CD4-positive, alpha-beta T cell treated with Interleukin-21 for 1 hour (primary cell): ENCODE data around the gene PTPN13.

Experiments used
- DNase-seq: peaks from one replicate; pipeline ENCODE4 v3.0.0-alpha.2; 2020

Gene PTPN13, protein sequence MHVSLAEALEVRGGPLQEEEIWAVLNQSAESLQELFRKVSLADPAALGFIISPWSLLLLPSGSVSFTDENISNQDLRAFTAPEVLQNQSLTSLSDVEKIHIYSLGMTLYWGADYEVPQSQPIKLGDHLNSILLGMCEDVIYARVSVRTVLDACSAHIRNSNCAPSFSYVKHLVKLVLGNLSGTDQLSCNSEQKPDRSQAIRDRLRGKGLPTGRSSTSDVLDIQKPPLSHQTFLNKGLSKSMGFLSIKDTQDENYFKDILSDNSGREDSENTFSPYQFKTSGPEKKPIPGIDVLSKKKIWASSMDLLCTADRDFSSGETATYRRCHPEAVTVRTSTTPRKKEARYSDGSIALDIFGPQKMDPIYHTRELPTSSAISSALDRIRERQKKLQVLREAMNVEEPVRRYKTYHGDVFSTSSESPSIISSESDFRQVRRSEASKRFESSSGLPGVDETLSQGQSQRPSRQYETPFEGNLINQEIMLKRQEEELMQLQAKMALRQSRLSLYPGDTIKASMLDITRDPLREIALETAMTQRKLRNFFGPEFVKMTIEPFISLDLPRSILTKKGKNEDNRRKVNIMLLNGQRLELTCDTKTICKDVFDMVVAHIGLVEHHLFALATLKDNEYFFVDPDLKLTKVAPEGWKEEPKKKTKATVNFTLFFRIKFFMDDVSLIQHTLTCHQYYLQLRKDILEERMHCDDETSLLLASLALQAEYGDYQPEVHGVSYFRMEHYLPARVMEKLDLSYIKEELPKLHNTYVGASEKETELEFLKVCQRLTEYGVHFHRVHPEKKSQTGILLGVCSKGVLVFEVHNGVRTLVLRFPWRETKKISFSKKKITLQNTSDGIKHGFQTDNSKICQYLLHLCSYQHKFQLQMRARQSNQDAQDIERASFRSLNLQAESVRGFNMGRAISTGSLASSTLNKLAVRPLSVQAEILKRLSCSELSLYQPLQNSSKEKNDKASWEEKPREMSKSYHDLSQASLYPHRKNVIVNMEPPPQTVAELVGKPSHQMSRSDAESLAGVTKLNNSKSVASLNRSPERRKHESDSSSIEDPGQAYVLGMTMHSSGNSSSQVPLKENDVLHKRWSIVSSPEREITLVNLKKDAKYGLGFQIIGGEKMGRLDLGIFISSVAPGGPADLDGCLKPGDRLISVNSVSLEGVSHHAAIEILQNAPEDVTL (N-terminal part only)

DNA sequence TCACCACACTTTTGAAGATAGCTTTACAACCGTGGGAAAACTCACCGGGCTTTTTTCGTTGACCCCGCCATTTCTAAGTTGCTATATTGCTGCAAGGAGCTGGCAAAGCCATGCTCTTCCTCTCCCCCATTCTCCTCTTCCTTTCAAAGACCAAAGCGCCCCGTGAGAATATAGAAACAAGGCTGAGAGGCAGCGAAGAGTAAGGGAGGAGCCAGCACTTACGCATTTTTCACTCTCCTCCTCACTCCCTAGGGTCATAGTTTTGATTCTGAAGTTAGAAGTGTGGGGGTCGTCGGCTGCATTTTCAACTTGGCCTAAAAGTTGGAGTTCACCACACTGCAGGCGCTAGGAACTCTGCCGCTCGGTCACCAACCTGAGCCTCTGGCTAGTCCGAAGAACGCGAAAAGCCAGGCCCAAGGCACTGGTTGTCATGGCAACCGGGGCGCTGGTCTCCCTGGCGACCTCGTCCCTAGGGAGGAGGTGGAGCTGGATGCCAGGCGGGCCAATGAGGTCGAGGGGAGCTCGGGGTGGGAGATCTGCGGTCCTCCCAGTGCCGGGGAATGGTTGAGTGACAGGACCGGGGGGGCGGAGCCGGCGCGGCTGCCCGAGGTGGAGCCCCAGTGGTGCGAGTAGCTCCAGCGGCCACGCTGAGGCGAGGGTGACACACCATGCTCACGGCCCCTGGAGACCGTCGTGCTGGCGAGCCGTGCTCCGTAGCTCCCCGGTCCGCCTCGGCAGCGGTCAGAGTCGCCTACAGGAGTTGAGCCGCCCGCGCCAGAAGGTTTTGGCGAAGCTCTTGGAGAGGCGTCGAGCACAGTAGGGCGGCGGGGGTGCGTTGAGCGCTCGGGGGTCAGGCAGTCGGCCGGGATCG is at the start of gene PTPN13:
TSS of gene PTPN13 (plus strand) at position 628 of the 871 bp plus-strand sequence. CDS start 40,942 bp downstream, outside the sequence.
- peak; percentile 85 for DNase-seq

DNA sequence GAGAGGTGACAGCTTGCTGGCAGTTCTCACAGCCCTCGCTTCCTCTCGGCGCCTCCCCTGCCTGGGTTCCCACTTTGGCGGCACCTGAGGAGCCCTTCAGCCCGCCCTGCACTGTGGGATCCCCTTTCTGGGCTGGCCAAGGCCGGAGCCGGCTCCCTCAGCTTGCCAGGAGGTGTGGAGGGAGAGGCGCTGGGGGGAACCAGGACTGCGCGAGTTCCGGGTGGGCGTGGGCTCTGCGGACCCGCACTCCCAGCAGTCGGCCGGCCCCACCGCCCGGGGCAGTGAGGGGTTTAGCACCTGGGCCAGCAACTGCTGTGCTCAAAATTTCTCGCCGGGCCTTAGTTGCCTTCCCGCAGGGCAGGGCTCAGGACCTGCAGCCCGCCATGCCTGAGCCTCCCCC is 47.0 kb upstream of the PTPN13 start:
- DNase-seq = no peak

DNA sequence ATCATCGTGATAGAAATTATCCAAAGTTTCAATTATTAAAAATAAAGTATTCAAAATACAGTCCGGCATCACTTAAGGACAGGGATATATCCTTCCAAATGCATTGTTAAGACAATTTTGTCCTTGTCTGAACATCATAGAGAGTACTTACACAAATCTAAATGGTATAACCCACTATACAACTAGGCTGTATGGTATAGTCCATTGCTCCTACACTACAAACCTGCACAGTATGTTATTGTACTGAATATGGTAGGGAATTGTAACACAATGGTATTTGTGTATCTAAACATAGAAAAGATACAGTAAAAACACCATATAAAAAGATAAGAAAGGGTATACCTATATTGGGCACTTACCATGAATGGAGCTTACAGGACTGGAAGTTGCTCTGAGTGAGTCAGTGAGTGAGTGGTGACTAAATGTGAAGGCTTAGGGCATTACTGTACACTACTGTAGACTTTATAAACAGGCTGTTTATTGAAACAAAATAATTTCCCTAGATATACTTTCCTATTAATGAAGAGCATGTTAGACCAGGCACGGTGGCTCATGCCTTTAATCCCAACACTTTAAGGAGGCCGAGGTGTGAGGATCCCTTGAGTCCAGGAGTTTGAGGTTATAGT is 44.8 kb upstream of the PTPN13 start:
- DNase-seq = no peak

DNA sequence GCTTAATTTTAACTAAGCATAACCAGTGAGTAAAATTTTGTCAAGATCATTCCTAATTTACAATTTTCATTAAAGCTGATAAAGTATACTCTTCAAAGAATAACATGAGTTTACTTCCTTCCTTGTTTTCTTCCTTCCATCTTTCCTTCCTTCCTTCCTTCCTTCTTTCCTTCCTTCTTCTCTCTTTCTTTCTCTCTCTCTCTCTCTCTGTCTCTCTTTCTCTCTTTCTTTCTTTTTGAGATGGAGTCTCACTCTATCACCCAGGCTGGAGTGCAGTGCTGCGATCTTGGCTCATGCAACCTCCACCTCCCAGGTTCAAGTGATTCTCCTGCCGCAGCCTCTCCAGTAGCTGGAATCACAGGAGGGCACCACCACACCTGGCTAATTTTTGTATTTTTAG is 42.7 kb upstream of the PTPN13 start:
- no peak for DNase-seq

DNA sequence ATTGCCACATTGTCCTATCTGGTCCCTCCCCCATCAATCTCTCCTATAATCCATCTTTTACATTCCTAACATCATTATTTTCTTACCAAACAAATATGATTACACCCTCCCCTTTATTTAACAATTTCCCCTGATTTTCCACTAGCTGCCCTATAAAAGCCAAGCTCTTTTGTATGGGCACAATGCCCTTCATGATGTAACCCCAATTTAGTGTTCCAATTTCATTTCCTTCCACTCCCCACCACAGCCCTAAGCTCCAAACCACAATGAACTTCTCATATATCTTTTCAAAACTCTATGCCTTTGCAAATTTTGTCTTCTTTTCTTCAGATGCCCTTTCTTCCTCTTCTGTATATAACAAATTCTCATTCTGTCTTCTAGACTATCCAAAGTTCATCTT is 39.5 kb upstream of the PTPN13 start:
- peak; percentile 26 for DNase-seq

DNA sequence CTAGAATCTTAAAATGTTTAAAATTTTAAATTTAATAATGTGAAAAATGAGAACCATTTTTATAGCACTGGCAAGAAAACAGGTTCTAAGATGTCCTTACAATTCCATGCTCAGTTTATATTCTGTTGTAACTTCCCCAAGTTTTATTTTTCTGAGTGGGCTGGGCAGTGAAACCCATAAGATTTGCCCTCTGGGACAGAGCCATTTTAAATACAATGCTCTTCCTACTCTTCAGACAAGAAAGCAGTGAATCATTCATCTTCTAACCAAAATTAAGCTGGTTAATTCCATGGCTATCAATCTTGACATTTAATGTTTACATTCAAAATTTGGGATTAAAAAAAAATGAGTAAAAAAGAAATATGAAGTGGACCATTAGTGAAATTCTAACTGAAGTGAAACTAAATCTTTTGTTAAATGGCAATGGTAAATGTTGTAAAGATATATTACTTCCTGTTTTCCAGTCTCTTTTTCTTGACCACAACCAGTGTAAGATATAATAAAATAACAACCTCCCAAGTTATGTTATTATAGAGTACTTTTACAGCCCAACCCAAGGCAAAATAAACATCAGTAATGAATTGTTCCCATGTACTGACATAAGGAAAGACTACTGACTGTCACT is 37.2 kb upstream of the PTPN13 start:
- no peak for DNase-seq

DNA sequence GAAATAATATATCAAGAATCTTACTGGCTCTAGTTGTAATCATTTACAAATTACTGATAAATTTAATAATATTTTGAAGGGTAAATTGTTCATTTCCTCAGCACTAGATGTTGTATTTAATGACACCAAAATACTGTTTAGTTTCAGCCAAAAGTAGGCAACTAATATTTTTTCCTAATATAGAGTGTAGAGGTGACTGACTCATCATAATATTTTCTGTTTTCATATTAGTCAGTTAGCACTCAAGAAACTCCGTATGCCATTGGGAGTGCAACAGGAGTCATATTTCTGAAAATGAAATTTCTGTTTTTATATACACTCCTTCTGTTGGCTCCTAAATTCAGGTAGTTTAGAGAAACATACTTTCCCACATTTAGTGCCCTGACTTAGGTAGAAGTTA is 36.6 kb upstream of the PTPN13 start:
- no peak for DNase-seq

DNA sequence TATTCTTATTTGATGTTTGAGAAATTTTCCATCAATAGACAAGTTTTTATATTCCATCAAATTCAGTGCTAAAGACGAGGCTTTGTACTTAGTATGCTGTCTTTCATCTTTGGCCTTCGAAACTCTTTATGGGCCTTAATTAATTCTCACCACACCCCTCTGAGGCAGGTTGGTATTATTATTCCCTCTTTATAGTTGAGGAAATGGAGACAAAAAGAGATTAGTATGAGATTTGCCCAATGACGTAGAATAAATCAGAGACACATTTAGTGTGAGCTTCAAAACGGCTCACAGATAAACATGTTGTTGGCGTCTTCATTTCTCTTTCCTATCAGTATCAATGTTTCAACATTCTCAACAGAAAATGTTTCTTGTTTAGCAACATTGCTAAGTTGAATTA is 35.9 kb upstream of the PTPN13 start:
- DNase-seq = no peak

DNA sequence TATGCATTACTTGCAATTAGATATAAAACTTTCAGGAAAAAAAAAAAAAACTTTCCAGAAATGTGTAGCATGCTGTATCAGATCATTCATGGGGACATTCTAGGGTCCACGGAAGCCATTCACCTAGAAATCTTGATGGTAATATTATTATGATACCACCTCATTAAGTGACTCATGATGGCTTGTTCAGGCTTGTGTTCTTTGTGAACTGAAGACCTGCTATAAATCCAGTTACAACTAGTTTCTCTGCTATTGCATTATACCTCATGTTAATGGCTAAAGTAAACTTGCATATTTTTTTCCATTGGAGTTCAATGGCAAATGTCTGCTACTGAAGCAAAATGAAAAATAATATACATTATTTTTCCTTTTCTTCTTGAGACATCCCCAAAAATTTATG is 35.3 kb upstream of the PTPN13 start:
- no peak for DNase-seq

DNA sequence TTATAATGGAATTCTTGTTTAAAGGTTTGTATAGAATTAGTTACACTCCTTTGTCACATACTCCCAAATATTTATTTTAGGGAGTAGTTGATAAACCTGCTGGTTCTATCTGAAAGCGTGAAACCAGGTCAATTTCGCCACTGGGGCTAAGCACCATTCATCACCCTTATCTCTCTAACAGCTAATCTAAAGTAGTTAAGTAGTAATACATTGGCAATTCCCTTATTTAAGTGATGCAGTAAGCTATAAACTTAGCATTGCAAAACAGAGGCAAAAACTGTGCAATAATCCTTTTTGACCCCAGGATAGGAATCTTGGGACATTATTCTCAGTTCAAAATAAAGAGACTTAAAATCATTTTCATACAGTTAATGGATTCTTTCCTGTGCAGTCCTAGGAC is 33.7 kb upstream of the PTPN13 start:
- no peak for DNase-seq

DNA sequence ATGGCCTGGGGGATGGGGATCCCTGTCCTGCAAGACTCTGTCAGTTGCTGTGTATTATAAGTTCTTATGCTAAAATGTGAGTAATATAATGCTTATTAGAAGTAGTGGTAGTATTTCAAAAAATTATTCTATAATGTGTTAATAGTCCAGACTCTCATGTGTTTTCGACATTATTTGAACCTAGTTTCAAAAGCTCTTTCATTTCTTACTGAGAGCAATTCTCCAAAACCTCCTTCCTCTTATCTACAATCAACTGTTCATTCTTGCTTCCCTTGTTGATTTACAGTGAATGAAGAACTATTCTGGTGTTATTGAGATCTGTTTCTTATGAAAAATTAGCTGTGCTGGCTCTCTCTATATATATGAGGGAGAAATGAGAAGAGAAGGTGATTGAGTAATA is 32.9 kb upstream of the PTPN13 start:
- no peak for DNase-seq

DNA sequence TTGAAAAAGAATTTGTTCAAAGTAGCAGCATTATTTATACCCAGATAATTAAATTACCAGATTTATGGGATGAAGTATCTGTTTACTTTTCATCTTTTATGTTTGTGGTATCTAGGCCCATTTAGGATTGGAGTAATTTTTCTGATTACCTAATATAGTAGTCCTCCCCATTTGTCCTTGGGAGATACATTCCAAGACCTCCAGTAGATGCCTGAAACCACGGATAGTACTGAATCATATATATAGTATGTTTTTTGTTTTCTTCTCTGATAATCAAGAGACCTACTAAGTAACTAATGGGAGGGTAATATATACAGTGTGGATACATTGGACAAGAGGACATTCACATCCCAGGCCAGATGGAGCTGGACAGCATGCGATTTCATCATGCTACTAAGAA is 30.7 kb upstream of the PTPN13 start:
- no peak for DNase-seq

DNA sequence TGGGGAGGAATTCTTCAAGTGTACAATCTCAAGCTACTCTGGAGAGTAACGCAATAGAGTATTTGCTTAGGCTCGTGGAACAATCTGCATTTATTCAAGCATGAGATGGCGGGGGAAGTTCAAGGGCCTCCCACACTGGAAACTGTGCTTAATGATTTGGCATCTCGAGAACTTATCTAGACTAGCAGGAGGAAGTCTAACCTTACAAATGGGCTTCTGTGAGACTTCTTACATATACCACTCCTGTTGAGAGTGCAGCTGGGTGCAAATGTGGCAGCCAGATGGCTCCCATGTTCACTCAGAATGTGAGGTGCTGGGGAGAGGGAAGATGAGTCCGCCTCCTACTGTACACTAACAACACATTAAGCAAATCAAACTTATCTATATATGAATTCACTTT is 29.3 kb upstream of the PTPN13 start:
- no peak for DNase-seq

DNA sequence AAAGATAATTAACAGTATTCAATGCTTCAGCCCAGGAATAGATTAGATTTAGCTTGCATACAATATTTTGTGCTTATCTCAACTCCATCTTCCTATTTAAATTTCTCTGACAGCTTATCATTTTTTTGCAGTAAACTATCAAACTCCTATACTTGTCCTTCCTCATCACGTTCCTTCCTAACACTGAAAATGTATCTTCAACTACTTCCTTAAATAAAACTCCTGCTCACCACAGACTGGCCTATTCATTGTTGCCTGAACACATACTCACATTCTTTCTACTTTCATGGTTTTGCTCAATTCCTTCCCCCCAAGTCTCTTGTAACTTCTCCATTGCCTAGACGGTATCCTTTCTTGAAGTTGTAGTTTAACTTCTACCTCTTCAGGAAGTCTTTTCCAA is 28.5 kb upstream of the PTPN13 start:
- DNase-seq = no peak

DNA sequence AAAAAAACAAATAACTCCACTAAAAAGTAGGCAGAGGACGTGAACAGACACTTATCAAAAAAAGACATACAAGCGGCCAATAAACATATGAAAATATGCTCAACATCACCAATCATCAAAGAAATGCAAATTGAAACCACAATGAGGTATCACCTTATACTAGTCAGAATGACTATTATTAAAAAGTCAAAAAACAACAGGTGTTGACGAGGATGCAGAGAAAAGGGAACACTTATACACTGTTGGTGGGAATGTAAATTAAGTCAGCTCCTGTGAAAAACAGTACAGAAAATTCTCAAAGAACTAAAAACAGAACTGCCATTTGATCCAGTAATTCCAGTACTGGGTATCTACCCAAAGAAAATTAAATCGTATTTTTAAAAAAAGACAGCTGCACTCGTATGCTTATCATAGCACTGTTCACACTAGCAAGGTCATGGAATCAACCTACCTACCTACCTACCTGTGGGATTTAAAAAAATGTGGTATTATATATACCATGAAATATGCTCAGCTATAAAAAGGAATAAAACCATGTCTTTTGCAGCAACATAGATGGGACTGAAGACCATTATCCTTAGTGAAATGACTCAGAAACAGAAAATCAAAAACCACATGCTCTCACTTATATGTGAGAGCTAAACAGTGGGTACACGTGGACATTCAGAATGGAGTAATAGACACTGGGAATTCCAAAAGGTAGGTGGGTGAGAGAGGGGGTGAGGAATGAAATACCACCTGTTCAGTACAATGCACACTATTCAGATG is 24.8 kb upstream of the PTPN13 start:
- DNase-seq = no peak

DNA sequence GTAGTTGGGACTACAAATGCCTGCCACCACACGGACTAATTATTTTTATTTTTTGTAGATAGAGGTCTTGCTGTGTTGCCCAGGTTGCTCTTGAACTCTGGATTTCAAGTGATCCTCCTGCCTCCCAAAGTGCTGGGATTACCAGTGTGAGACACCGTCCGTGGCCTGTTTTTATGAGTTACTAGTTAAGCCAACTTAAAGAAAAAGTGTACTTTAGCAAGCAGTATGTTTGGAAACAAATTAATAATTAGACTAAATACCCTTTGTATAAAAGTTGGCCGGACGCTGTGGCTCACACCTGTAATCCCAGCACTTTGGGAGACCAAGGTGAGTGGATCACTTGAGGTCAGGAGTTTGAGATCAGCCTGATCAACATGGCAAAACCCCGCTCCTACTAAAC is 14.2 kb upstream of the PTPN13 start:
- no peak for DNase-seq

DNA sequence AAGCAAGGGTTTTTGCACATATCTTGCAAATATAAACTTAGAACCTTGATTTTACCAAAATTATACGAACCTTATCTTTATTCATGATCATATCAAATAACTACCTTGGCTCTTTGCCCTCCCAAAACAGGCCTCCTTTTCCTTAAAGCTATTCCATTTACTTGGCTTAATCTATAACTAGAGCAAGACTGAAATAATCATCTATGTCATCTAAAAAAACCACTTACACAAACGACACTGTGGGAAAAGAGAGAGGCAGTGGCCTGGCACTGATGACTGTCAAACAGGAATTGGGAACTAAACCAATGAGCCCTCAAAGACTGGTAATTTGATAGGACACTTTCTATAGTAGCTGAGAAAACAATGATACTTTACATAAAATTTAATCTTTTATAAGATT is 11.7 kb upstream of the PTPN13 start:
- DNase-seq = no peak

DNA sequence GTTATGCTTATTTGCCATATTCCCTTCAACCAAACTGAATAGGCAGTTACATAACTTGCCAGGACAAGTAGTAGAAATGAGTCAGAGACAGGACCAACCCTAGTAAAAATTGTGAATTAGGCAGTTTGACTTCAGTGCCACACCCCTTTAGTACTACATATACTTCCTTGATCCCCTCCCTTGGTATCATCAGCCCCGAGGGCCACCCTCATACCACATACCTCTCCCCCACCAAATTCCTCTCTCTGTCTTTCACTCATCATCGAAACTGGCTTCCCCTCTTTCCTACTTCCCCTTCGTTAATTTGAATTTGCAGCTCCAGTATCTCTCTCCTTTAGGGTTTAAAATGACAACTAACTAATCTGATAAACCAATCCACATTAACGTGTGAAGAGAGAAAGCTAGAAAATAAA is 7.9 kb upstream of the PTPN13 start:
- DNase-seq = no peak

DNA sequence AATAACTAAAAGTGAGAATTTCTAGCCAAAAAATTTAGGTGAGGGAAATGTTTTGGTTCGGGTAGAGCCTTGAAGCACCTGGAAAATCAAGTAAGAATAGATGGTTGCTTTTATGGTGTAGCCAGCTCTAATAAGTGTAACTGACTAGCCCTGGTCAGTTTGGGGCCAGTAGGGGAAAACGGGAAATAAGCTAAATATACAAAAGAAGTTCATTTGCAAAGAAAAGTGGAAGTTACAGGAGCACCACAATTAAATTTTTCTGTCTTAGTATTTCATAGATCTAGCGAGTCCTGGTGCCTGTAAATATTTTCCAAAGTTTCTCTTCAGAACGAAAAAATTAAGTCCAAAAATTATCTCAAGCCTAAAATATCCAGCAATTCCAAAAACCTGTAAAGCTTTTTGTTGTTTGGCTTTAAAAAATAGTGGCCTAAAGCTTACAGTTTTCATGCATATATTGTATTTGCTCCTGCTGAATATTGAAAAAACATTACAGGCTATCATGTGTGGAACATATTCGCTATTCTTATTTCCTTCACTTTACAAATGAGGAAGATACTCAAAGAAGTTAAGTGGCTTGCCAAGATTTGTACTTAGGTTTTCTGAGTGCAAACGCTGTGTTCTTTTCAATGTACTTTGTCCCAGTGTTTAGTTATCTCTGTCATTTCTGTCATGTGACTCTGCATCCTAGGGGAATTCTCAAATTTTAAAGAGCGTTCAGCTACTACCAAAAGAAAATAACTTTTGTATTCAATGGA is 7.3 kb upstream of the PTPN13 start:
- no peak for DNase-seq
